ENCODE data around the gene TULP1. TPM values are rescaled to one million over a fixed set of nuclear protein-coding genes. Genes with fewer than 3 reads are reported as not detected.
A peak's percentile ranks its signal among the peaks of the same experiment; 100 is the strongest.

The TULP1 gene
- total and polyA plus RNA-seq, 8 donors = 0.28 TPM; not detected in 7

DNA sequence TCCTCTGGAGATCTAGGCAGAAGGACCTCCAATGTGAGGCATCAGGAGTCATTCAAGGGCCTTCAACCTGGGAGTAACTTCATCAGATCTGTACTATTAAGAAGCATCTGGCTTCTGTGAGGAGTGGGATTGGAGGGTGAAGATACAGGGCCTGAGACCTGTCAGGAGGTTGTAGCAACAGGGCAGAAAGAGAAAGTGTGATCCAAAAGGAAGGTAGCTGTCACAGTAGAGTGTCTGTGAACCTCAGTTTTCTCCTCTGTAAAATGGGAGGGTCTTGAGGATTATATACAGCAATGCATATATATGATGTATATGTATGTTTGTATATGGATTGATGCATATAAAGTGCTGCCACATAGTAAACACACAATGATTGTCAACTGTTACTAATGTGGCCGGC, 47.0 kb downstream of the TULP1 start:
- DNase-seq (no peak), FAIRE-seq (no peak), ATAC-seq (no peak)
- WGBS, 2 donors = 90 to 100% methylated on average over 1 of the region's 1 CpG
- Histone ChIP-seq H3K27me3 (no peaks in the 10 kb centered on the region), H3K36me3 (peaks cover 0 to 8% (median 0%) of the 10 kb centered on the region in 3 donors), H3K9me3 (no peaks in the 10 kb centered on the region), H3K4me3 (no peak overlapping the region), H3K27ac (no peak overlapping the region), H3K4me1 (peaks cover 0 to 9% (median 0%) of the 10 kb centered on the region in 3 donors)
- TF ChIP-seq, protein P1, sequence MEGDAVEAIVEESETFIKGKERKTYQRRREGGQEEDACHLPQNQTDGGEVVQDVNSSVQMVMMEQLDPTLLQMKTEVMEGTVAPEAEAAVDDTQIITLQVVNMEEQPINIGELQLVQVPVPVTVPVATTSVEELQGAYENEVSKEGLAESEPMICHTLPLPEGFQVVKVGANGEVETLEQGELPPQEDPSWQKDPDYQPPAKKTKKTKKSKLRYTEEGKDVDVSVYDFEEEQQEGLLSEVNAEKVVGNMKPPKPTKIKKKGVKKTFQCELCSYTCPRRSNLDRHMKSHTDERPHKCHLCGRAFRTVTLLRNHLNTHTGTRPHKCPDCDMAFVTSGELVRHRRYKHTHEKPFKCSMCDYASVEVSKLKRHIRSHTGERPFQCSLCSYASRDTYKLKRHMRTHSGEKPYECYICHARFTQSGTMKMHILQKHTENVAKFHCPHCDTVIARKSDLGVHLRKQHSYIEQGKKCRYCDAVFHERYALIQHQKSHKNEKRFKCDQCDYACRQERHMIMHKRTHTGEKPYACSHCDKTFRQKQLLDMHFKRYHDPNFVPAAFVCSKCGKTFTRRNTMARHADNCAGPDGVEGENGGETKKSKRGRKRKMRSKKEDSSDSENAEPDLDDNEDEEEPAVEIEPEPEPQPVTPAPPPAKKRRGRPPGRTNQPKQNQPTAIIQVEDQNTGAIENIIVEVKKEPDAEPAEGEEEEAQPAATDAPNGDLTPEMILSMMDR (IDR thresholded peaks at IDR 0.05) = no peak
- intact Hi-C loops (cut with DNase I) = no loop called here

DNA sequence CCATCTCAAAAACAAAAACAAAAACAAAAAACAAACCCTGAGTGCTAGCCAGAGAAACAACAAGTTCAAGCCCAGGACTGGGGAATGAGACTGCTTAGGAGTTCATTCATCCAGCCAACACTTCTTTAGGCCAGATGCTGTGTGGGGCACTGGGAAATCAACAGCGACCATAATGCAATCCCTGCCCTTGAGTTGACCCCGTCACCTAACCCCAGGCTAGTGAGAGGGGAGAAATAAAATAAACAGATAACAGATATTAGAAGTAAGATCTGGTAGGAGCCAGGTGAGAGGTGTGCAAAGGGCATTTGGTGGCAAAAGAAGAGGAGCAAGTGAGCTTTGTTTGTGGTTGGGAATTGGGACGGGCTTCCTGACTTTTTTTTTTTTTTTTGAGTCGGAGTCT, 49.4 kb downstream of the TULP1 start:
- FAIRE-seq = no peak
- no peaks in the 10 kb centered on the region for H3K9me3 ChIP-seq
- H3K27me3 ChIP-seq = no peaks in the 10 kb centered on the region
- WGBS, 2 donors = 82 to 86% methylated on average over 4 of the region's 4 CpGs
- DNase-seq = no peak
- no peak overlapping the region for H3K4me3 ChIP-seq
- H3K36me3 ChIP-seq = no peaks in the 10 kb centered on the region
- H3K4me1 ChIP-seq = no peaks in the 10 kb centered on the region
- TF ChIP-seq, protein P1 (IDR thresholded peaks at IDR 0.05) = no peak
- intact Hi-C loops (cut with DNase I) = no loop called here
- ATAC-seq = no peak
- no peak overlapping the region for H3K27ac ChIP-seq

DNA sequence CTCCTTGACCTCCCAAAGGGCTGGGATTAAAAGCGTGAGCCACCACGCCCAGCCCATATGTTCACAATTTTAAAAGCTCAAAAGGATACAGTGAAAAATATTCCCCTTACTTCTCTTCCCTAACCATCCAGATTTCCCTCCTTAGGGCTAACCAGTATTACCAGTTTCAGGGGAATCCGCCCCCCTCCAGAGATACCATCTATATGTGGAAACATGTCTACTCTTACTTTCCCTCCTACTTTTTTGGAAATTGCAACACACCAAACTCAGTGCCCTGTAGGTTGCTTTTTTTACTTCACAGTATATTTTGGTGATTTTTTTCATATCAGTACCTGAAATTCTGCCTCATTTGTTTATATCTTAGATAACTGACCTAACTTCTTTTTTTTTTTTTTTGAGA, 51.4 kb downstream of the TULP1 start:
- ATAC-seq = no peak
- no peak for FAIRE-seq
- 93 to 97% methylated on average over 3 of the region's 3 CpGs for WGBS, 2 donors
- no peak for DNase-seq
- Histone ChIP-seq H3K4me3 (no peak overlapping the region), H3K27ac (no peak overlapping the region), H3K36me3 (no peaks in the 10 kb centered on the region), H3K27me3 (no peaks in the 10 kb centered on the region), H3K9me3 (no peaks in the 10 kb centered on the region), H3K4me1 (no peaks in the 10 kb centered on the region)
- TF ChIP-seq, protein P1 (IDR thresholded peaks at IDR 0.05) = no peak
- intact Hi-C loops (cut with DNase I) = no loop called here

DNA sequence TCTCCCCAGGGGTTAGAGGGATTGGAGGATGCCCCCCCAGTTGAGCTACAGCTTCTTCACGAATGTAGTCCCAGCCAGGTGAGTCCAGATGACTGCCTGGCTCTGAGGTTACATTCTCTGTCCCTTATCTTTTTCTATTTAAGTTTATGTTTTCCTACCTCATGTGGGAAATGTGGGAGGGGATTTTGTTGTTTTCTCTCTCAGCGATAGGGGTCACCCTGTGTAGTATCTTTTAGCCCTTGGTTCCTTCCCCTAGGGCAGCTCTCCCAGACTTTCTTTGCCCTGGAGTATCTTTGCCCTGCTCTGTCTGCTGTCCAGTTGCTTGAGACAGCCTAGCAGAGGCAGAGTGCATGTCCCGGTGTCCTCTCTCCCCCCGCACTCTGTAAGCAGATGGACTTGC, 54.8 kb downstream of the TULP1 start:
- WGBS, 2 donors = 45 to 50% methylated on average over 4 of the region's 4 CpGs
- no peaks in the 10 kb centered on the region for H3K27me3 ChIP-seq
- DNase-seq (peak in 1 of 6 donors; percentile 6), ATAC-seq (no peak), FAIRE-seq (no peak)
- H3K9me3 ChIP-seq = no peaks in the 10 kb centered on the region
- H3K36me3 ChIP-seq = no peaks in the 10 kb centered on the region
- H3K27ac ChIP-seq = no peak overlapping the region
- intact Hi-C loops (cut with DNase I) = no loop called here
- H3K4me1 ChIP-seq = peaks cover 0 to 4% (median 0%) of the 10 kb centered on the region in 3 donors
- TF ChIP-seq, protein P1 (IDR thresholded peaks at IDR 0.05) = no peak
- H3K4me3 ChIP-seq = no peak overlapping the region

DNA sequence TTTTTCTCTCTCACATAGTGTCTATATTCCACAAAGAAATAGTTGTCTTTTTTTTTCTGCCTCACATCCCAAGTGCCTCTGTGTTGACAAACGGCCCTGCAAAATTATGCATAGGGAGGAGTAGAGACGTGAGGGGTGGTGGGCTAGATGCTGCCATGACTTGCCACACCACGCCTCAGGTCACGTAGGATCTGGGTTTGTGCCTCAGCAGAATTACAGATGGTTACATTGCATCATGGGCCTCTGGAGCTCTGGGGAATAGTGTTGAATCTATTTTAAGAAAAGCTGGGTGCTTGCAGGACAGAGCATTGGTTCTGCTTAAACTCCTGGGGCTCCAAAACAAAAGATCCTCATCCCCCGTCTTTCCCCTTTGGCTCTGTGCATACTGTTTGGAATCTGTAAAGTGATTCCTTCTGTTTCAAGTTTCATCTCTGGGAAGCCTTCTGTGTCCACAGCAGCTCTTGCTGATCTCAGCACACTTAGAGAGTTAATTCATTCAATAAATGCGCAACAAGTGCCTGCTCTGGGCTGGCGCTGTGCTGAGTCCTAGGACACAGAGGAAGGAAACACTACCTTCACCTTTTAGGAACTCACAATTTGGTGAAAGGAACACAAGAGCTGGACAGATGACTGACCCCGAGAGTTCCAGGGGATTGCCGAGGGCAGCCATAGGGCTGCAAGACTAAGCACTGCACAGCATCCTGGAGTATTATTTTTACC, 58.1 kb downstream of the TULP1 start:
- 89 to 90% methylated on average over 9 of the region's 9 CpGs for WGBS, 2 donors
- no peaks in the 10 kb centered on the region for H3K27me3 ChIP-seq
- ATAC-seq = no peak
- H3K36me3 ChIP-seq = no peaks in the 10 kb centered on the region
- peaks cover 0 to 11% (median 0%) of the 10 kb centered on the region in 3 donors for H3K4me1 ChIP-seq
- no peak for FAIRE-seq
- no peak overlapping the region for H3K4me3 ChIP-seq
- intact Hi-C loops (cut with DNase I) = no loop called here
- DNase-seq = no peak
- no peak overlapping the region for H3K27ac ChIP-seq
- H3K9me3 ChIP-seq = no peaks in the 10 kb centered on the region
- TF ChIP-seq, protein P1 (IDR thresholded peaks at IDR 0.05) = no peak
